ENCODE results near the gene PBX2.
"Not testable (repeated sequence)": the region's sequence is repeated elsewhere in the genome, so short reads cannot be mapped to it uniquely, and the experiment has no call there.

The PBX2 gene

DNA sequence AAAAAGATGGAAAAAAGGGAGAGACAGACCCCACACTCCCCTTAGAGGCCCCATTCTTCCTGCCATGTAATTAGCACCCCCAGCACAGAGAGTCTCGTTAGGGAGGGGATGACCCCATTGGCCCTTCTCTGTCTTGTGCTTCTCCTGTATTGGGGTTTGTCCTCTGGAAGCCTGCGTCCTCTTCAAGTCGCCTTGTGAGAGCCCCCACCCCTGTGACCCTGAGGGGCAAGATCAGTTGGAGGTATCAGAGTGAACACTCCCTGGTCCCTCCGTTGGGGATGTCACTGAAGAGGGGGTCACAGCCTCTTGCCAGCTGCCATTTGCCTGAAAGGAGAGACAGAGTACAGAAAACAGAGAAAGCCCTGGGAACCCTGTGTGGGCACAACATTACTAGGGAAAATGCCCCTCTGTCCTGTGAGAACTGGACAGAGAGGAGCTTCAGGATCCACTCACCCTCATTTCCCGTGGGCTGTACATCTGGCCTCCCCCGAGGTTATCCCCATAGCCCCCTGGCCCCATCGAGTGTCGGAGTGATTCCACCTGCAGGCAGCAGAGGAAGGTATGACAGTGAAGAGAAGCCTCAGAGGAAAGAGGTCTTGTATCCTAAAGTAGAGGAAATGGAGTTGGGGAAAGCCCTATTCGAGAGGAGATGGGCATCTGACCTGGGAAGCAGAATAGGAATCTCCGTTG lies 3.7 kb downstream of the PBX2 start:
- DNase-seq (ENCODE audit: low read depth), result not testable (repeated sequence)

DNA sequence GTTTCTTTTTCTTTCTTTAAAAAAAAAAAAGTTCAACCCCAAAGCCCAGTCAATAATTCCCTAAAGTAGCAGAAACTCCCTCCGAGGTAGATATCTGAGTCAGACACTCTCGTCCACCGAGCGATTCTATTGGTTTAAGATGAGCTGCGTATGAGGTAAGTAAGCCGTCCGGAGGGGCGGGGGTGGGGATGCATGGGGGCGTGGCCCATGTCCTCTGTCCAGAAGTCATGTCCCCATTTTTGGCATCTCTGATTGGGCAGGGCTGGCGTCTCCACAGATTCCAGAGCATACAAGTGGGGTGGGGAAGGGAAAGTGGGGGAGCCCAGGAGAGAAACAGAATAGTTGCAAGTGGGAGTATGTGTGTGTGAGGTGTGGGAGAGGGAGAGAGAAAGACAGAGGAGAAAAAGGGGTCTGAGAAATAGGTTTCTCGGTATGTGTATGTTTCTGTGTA lies 4.3 kb downstream of the PBX2 start:
- DNase-seq (ENCODE audit: low read depth), result peak; percentile 28

DNA sequence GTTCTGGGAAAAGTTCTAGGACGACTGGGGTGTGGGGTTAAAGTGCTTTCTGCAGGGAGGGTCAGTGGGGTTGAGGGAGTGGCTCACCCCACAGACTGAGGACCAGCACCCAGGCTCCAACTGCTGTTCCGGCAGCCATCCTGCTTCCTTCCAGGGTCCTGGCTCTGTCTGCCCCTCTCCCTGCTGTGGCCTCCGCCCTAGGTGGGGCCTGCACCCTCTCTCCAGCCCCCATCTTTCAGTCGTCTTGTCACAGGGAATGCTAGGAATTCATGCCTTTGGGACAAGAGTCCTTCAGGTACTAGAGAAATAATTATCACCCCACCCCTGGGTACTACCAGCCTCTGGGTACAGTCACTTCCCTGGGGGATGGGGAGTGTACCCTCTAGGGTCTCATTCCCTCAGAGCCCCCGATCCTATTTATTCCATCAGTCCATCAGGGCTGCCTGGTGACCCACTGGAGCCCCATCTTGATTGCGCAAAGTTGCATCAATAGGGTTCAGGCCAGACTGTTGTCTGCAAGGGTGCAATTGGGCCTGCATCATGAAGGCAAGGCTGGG lies 5.8 kb downstream of the PBX2 start, which contains the start of gene AGER:
TSS of gene AGER (minus strand) at position 170 of the 557 bp plus-strand sequence. CDS start at position 139, 31 bp downstream.
- no peak for DNase-seq (ENCODE audit: low read depth)

DNA sequence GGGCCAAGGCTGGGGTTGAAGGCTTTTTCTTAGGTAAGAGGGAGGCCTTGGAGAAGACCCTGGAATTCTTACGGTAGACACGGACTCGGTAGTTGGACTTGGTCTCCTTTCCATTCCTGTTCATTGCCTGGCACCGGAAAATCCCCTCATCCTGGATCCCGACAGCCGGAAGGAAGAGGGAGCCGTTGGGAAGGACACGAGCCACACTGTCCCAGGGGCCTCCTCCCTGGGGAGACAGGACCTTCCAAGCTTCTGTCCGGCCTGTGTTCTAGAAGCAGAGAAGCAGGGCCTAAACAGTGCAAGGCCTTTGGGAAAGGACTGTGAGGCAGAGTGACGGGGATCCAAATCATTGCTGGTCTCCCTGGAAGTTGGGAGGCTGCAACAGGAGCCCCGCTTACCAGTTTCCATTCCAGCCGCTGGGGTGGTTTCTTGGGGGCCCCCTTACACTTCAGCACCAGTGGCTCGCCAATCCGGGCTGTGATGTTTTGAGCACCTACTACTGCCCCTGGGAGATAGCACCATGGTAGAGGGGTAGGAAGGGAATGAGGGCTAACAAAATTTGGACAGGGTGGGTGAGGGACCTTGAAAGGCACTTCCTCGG lies 6.4 kb downstream of the PBX2 start:
- DNase-seq (ENCODE audit: low read depth), result no peak

DNA sequence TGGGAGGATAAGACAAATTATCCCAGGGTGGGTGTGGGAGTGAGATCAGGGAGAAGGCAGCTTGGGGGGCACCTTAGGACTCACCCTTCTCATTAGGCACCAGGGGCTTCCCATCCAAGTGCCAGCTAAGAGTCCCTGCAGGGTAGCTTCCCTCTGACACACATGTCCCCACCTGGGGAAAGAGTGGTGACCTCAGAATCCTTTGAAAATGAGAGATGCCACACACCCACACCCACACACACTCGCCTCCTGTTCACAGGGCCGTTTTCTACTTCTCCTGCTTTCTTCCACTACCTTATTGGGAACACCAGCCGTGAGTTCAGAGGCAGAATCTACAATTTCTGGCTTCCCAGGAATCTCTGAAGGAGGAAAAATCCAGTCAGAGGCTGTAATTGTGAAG lies 7.0 kb downstream of the PBX2 start:
- no peak for DNase-seq (ENCODE audit: low read depth)

DNA sequence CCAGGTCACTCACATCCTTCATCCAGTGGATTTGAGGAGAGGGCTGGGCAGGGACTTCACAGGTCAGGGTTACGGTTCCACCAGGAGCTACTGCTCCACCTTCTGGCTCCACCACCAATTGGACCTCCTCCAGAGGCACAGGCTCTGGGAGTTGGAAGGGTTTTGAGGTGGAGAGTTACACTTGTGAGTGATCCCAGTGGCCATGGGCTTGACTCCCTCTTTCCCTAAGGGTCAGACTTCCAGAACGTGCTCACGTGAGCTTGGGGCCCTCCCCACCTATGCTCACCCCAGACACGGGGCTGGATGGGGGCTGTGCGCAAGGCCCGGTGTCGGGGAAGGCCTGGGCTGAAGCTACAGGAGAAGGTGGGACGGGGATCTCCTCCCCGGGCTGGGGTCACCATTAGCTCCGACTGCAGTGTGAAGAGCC lies 7.4 kb downstream of the PBX2 start:
- DNase-seq (ENCODE audit: low read depth), result no peak

DNA sequence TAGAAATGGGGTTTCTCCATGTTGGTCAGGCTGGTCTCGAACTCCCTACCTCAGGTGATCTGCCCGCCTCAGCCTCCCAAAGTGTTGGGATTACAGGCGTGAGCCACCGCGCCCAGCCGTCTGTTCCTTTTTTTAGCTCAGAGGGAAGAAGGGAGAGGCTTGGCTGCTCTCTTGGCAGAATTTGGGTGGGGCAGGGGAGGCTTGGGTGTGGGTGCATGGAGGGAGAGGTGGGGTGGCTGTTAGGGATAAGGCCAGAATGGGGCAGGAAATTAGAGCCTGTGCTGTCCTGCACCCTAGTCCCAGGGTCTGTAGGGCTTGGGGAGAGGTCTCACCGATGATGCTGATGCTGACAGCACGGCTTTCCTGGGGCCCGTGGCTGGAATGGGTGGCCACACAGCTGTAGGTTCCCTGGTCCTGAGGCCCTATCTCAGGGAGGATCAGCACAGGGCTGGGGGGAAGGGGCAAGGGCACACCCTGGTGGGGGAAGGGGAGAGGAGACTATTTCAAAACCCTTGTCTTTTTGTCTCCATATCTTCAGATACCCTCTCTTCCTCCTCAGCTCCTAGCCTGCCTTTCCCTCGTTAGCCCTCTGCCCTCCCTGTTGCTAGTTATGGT lies 8.0 kb downstream of the PBX2 start:
- no peak for DNase-seq (ENCODE audit: low read depth)

DNA sequence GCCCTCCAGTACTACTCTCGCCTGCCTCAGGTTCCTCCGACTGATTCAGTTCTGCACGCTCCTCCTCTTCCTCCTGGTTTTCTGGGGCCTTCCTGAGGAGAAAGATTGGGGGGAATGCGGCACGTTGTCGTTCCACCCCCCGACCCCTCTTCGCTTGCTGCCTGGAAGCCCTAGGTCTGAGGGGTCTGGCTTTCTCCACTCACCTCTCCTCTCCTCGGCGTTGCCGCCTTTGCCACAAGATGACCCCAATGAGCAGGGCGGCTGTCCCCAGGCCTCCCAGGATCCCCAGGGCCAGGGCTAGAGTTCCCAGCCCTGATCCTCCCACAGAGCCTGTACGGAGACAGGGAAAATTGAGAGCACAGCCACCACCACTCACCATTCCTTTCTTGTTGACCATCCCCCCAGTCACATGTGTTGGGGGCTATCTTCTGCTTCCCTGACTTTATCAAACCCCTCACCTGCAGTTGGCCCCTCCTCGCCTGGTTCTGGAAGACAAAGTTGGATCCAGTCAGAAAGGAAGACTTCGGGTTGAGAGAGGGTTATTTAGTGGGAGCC lies 8.8 kb downstream of the PBX2 start:
- DNase-seq (ENCODE audit: low read depth), result no peak

DNA sequence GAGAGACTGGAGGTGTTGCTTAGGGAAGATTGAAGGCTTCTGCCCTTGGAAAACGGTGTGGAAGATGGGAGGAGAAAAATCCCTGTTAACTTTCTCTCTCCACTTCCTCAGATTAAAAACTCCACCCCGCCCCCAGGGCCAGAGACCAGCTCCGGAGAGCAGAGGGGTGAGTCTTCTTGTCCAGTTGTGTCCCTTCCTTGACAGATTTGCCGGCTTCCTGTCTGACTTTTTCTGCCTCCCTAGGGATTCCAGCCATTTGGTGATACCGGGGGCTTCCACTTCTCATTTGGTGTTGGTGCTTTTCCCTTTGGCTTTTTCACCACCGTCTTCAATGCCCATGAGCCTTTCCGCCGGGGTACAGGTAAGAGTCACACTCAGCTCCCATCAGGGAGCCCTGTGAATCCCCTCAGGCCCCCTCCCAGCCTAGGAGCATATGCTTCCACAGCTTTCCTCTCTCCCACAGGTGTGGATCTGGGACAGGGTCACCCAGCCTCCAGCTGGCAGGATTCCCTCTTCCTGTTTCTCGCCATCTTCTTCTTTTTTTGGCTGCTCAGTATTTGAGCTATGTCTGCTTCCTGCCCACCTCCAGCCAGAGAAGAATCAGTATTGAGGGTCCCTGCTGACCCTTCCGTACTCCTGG lies 10.1 kb downstream of the PBX2 start:
- no peak for DNase-seq (ENCODE audit: low read depth)

DNA sequence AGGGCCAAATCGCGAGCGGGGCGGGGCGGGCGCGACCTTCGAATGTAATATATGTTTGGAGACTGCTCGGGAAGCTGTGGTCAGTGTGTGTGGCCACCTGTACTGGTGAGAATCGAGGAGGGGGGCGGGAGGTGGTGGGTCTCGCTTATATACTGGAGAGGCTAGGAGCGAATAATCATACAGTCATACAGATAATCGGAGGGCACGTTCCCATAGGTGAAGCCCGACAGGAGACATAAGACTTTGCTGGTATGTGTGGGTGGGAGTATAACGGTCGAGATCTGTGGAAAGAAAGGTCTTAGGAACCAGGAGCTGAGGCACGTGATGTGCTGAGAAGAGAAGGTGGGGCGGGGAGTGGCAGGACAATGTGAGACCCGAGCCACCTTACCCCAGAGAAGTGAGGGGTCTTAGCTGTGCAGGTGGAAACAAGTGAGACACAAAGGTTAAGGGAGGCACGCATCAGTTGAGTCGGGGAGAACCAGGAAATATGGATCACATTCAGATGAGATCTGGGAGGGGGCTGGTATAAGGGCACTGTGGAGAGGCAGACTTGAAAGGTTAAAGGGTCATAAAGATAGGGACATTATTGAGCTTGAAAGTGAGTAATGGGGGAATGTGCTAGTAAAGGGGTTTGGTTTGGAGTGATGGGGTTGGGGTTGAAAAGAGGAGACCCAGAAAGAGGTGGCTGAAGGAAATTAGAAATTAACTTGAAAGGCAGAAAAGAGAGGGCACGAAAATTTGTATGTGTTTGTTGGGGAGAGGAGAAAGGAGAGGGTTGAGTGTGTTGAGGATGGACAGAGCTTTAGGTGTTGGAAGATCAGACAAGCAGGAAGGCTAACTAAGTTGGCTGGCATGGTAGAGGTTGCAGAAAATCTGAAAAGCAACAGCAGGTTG lies 11.2 kb downstream of the PBX2 start:
- DNase-seq (ENCODE audit: low read depth), result no peak

DNA sequence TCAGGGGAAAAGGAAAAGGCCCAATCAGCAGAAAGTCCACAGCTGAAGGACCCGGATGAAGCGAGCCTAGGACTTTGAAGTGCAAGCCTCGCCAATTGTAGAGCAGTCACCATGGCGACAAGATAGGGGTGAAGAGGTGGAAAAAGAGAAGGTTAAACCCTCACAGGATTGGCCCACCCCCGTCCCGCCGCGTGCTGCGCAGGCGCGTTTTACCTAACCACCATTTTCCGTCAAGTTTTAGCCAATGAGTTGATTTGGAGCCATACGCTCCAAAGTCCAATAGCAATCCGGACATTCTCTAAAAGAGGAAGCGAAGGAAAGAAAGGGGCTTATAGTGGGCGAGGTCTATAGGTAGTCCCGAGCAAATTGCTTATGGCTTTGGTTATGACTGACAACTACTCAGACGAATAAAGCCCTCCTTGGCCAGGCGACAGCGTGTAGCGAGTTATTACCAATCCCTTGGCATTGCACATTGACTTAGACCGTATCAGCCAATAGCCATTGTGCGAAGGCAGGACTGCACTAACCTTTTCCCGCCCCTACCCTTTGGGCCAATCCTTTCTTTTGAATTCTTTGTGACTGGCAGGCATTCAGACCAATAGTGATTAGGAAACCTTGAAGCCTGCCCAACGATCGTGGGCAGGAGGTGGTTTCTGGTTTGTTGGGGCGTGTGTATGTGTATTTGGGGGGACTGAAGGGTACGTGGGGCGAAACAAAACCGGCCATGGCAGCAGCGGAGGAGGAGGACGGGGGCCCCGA lies 12.0 kb downstream of the PBX2 start, which contains the start of gene RNF5:
TSS of gene RNF5 (plus strand) at position 618 of the 759 bp plus-strand sequence. CDS start at position 725, 107 bp downstream.
- DNase-seq (ENCODE audit: low read depth), result peak; percentile 82

DNA sequence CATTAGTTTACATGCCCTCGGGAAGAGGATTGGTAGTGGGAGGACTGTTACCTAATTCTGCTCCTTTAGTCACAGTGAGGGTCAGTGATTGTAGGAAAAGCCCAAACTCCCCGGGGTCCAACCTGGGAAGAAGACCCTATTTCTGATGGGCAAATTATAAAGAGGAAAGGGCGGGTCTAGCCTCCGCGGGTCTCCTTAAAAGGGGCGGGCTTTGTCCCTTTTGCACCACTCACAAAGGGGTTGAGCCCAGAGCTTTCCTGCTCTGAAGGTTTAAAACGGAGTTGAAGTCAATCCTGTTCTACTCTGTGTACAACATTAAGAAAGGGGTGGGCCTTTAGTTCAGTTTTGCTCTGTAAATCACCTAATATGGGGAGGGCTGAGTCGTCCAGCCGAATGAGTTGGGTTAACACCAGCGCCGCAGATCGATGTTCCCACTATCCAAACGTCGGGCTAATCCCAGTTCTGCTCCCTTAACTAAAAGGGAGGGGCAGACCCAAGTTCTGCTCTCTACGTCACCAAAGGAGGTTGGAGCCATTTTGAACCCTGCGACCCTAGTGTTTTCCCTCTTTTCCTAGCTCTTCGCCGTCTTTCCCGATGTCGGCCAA lies 12.7 kb downstream of the PBX2 start:
- no peak for DNase-seq (ENCODE audit: low read depth)

DNA sequence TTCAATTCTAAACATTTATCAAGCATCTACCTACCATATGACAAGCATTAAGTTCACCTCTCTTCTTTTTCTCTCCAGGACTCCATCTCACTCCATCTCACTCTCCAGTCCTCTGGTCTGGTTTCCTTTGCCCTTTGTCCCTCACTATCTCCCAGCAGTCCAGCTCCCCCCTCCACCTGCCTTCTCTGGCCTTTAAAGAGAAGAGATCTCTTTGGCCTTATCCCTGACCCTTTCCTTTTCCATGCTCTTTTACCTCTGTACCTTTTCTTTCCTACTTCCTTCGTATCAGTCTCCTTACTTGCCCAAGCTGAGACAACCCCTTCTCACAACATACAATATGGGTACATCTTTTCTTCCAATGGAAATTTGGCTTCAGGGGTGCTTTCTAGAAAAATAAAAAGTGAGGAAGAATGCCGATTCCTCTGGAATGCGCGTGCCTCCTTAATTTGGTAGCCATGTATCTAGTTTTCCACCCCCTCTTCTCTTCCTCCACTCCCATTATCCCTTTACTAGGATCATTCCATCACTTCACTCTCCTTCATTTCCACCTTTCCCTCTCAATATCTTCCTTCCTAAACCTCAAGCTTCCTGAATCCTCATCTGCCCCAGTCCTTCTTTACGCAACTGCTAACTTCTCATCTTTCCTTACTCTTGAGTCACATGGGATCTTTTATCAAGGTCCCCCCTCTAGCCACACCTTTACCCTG lies 13.4 kb downstream of the PBX2 start:
- DNase-seq (ENCODE audit: low read depth), result no peak

DNA sequence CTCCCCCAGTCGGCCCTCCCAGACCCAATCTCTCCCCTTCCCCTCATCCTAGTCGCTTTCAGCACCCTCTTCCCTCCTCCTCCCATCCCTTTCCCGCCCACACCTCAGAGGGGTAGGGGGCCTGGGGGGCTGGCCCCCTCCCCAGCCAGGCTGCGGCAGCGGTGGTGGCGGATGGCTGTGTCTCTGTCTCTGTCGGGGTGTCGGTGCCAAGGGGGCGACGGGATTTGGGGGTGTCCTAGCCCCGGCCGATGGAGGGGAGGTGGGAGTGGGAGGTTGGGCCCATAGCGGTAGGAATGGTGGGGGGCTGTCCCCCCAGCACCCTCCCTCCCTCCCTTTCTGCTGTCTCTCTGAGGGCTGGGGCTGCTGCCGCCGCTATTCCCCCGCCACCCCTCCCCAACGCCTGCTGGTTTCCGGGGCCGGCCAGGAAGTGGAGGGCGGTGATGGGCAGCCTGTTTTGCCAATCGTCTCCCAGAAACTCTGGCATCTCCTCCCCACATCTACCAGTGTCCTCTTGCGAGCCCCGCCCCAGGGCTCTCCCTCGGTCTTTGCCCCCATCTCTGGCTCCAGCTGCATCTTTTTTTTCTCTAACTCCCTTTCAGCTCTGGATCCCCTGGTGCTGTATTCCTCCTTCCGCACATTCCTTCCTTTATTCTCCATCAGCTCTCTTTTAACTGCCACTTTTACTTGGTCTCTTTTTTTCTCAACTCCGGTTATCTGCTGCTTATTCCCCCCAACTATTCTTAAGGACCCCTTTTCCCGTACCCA lies 14.1 kb downstream of the PBX2 start, which contains the start of gene AGPAT1:
TSS of gene AGPAT1 (minus strand) at position 374 of the 765 bp plus-strand sequence. CDS start 4,588 bp downstream, outside the sequence.
- peak; percentile 93 for DNase-seq (ENCODE audit: low read depth)

DNA sequence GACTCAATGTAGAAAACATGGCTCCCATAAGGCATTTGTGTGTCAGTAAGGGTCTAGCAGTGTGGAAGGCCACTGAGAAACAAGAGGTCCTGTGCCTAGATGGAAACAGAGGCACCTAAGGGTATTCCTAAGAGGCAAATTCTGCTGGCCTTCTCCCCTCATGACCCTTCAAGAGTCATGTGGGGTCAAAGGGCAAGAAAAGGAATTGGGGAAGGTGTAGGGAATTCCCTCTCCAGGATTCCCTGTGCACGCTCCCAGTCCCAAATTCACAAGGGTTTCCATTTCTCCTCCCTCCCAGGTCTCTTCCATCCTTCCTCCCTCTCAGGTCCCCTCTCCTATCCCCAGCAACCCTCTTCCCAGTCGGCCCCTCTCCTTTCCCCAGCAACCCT lies 14.7 kb downstream of the PBX2 start:
- DNase-seq (ENCODE audit: low read depth), result no peak

DNA sequence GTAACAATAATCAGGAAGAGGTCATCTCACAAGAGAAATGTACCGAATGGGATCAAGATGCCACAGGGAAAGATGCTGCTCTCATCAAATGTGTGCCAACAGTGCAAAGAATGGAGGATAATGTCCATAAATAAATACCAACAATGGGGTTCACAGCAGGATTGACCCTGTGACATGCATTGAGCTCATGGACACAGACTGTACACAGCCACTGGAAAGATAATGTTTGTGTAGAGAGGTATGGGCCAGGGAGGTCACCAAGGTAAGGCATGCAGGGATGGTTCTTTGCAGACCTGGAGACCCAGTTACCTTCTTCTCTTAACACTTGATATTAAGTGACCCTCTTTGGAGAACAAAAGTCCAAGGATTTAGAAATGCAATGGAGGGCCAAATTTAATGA lies 15.6 kb downstream of the PBX2 start:
- DNase-seq (ENCODE audit: low read depth), result no peak

DNA sequence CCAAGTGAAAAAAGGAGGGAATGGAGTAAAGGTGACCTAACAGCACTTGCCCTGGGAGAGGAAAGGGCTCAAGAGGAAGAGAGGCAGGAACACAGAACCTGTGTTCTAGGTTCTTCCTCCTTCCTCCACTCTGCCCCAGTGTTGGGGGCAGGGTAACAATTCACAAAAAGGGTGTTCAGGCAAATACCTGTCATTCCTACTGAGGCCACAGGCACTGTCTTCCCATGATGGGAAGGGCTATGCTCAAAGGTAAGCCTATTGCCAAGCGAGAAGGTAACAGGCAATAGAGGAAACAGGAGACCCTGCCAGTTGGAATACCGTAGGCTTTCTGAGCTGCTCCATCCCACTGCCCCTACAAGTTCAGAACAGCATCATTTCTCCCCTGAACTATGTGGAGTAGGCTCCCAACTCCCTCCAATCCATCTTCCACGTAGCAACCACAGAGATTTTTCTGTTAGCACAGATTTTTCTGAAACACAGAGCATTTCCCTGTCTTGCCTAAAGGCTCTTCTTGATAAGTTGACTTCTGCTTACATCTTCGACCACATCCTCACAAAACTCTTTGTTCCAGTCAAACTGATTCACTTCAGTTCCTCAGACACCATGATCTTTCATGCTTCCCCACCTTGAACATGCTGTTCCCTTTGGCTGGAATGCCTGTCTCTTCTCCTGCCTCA lies 16.8 kb downstream of the PBX2 start:
- no peak for DNase-seq (ENCODE audit: low read depth)

DNA sequence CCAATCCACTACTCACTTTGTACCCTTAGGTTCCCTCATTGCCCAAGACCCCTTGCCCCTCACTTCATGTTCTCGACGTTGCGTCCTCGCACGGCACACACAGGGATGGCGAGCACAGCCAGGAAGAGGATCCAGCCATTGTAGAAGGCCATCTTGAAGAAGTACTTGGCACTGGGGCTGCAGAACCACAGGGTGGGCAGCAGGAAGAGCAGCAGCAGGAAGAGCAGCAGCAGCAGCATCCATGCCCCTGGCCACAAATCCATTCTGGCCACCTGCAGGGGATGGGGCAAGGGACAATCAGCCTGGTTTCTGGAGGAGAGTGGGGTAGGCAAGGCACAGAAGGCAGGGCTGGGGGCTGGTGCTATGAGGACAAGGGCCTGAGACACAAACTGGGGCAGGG lies 18.8 kb downstream of the PBX2 start:
- DNase-seq (ENCODE audit: low read depth), result no peak

Measured in stimulated activated CD8-positive, alpha-beta memory T cell treated with anti-CD3 and anti-CD28 coated beads, Interleukin-15, amount 100 ng/mL, for 1 hour (primary cell).